Calu3 (cell line): Measurements from ENCODE around the gene CACUL1. TPM values are rescaled to one million over a fixed set of nuclear protein-coding genes. Genes with fewer than 3 reads are reported as not detected.

Experiments
- BruUV-seq: library from RNA; stranded (reverse); fragments of 400-500 nt; replicated peaks from 2 replicates; lab custom pipeline; 2021; lab: Mats Ljungman, UMichigan
- CTCF ChIA-PET: fragments of 300-600 bp; sonication (Branson Sonifier 250); formaldehyde crosslinking; loops from one replicate; lab custom pipeline; 2022; ENCODE audit warnings: antibody characterized with exemption; lab: Charles Lee
- DNase-seq: peaks from one replicate; pipeline ENCODE4 v3.0.0; 2022
- H3K27ac Mint-ChIP-seq: one replicate; pipeline ENCODE4 v1.8.0; 2022; ENCODE audit warnings: mixed read lengths; ENCODE audit not compliant: unreplicated experiment
- H3K27me3 Mint-ChIP-seq: one replicate; pipeline ENCODE4 v1.8.0; 2022; ENCODE audit warnings: mixed read lengths; ENCODE audit not compliant: unreplicated experiment
- H3K36me3 Mint-ChIP-seq: one replicate; pipeline ENCODE4 v1.8.0; 2022; ENCODE audit warnings: mild to moderate bottlenecking, moderate library complexity, mixed read lengths; ENCODE audit not compliant: insufficient read depth, unreplicated experiment
- H3K4me1 Mint-ChIP-seq: one replicate; pipeline ENCODE4 v1.8.0; 2022; ENCODE audit warnings: mild to moderate bottlenecking, low read depth, mixed read lengths; ENCODE audit not compliant: unreplicated experiment
- H3K4me3 Mint-ChIP-seq: one replicate; pipeline ENCODE4 v1.8.0; 2022; ENCODE audit warnings: mild to moderate bottlenecking, low read depth, moderate library complexity, mixed read lengths; ENCODE audit not compliant: unreplicated experiment
- H3K9me3 Mint-ChIP-seq: one replicate; pipeline ENCODE4 v1.8.0; 2022; ENCODE audit warnings: low read depth, mixed read lengths; ENCODE audit not compliant: unreplicated experiment
- intact Hi-C: fragments of 100-400 bp; cut with micrococcal nuclease; formaldehyde crosslinking; loops from one replicate; pipeline ENCODE4 v1.10.0; 2022; ENCODE audit not compliant: unreplicated experiment
- total RNA-seq: library from RNA; stranded (reverse); gene quantifications from 2 replicates; pipeline ENCODE4 v1.2.3, GENCODE V29; 2022
- TF ChIP-seq, protein P1 (sequence below): fragments of 200-600 bp; IDR thresholded peaks from one replicate; pipeline ENCODE4 v1.8.0; 2022; ENCODE audit warnings: antibody characterized with exemption; ENCODE audit not compliant: unreplicated experiment

Gene CACUL1
- total RNA-seq, 1 experiment from 2014 or later: 44.6 TPM

- intact Hi-C loops: no loop called here
- TF ChIP-seq, protein P1, sequence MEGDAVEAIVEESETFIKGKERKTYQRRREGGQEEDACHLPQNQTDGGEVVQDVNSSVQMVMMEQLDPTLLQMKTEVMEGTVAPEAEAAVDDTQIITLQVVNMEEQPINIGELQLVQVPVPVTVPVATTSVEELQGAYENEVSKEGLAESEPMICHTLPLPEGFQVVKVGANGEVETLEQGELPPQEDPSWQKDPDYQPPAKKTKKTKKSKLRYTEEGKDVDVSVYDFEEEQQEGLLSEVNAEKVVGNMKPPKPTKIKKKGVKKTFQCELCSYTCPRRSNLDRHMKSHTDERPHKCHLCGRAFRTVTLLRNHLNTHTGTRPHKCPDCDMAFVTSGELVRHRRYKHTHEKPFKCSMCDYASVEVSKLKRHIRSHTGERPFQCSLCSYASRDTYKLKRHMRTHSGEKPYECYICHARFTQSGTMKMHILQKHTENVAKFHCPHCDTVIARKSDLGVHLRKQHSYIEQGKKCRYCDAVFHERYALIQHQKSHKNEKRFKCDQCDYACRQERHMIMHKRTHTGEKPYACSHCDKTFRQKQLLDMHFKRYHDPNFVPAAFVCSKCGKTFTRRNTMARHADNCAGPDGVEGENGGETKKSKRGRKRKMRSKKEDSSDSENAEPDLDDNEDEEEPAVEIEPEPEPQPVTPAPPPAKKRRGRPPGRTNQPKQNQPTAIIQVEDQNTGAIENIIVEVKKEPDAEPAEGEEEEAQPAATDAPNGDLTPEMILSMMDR: no peak
Observed at GRCh38 chr10:118642228-118642627, 112.5 kb downstream of the CACUL1 start.

GRCh38 chr10:118638680-118639079 is 116.1 kb downstream of the CACUL1 start:
- Mint-ChIP-seq H3K27ac (no peak overlapping the region), H3K27me3 (peaks cover 73% of the 10 kb centered on the region), H3K4me3 (no peak overlapping the region), H3K36me3 (no peaks in the 10 kb centered on the region), H3K4me1 (no peaks in the 10 kb centered on the region), H3K9me3 (peaks cover 2% of the 10 kb centered on the region)
- intact Hi-C loops: no loop called here
- no TSS peak for BruUV-seq
- TF ChIP-seq, protein P1: no peak
- no peak for DNase-seq
- CTCF ChIA-PET: interaction anchor here (1.1 kb wide), 1 partner anchor 12 kb away, joined by 3 read pairs; no protein-coding TSS in a partner anchor

More at GRCh38 chr10:118642228-118642627, 112.5 kb downstream of the CACUL1 start:
- H3K4me1 Mint-ChIP-seq: no peaks in the 10 kb centered on the region
- H3K4me3 Mint-ChIP-seq: no peak overlapping the region
- H3K36me3 Mint-ChIP-seq: no peaks in the 10 kb centered on the region
- H3K27me3 Mint-ChIP-seq: peaks cover 61% of the 10 kb centered on the region
- H3K9me3 Mint-ChIP-seq: peaks cover 2% of the 10 kb centered on the region
- BruUV-seq: no TSS peak
- no peak overlapping the region for H3K27ac Mint-ChIP-seq
- DNase-seq: no peak
- CTCF ChIA-PET: no interaction called here

- TF ChIP-seq, protein P1: no peak
- Mint-ChIP-seq H3K9me3 (peaks cover 2% of the 10 kb centered on the region), H3K4me1 (no peaks in the 10 kb centered on the region), H3K36me3 (no peaks in the 10 kb centered on the region), H3K27ac (no peak overlapping the region), H3K4me3 (no peak overlapping the region), H3K27me3 (peaks cover 92% of the 10 kb centered on the region)
- intact Hi-C loops: loop anchor here (2.0 kb wide), 1 partner anchor 75 kb away; no protein-coding TSS in a partner anchor
- BruUV-seq: no TSS peak
- no peak for DNase-seq
- CTCF ChIA-PET: no interaction called here
Observed at GRCh38 chr10:118635674-118636402, 118.9 kb downstream of the CACUL1 start.

DNA sequence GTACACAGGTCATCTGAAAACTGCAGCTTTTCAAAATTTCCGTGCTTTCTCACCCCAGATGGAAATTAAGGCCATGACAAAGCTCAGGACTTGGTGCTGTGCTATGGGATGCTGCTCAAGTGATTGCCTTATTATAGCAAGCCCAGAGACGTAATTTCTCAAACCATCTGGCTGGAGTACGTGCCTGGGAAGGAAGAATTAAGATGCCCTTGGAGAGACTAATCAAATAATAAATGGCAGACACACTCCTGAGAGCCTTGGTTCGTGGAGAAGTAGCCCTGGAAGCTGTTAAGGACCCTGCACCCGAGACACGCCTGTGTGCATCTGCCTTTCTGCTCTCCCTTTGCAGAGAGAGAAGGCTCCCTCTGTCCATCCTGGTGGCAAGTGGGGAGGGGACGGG is 121.0 kb downstream of the CACUL1 start:
- TF ChIP-seq, protein P1: no peak

More for the DNA sequence above, 121.0 kb downstream of the CACUL1 start:
- no TSS peak for BruUV-seq
- no peak for DNase-seq
- H3K27me3 Mint-ChIP-seq: peaks cover 94% of the 10 kb centered on the region
- no peak overlapping the region for H3K4me3 Mint-ChIP-seq
- no peaks in the 10 kb centered on the region for H3K36me3 Mint-ChIP-seq
- H3K4me1 Mint-ChIP-seq: no peaks in the 10 kb centered on the region
- H3K9me3 Mint-ChIP-seq: no peaks in the 10 kb centered on the region
- CTCF ChIA-PET: no interaction called here
- H3K27ac Mint-ChIP-seq: no peak overlapping the region
- intact Hi-C loops: loop anchor here (2.0 kb wide), 1 partner anchor 77 kb away; no protein-coding TSS in a partner anchor
